Stimulated activated CD4-positive, alpha-beta T cell treated with anti-CD3 and anti-CD28 coated beads, Interleukin-4, amount 100 ng/mL, for 4 hours (primary cell): ENCODE data around the gene LRRC61.
"Not testable (repeated sequence)": the region's sequence is repeated elsewhere in the genome, so short reads cannot be mapped to it uniquely, and the experiment has no call there.

Experiments
- DNase-seq, 2 experiments: peaks; one replicate each; pipeline ENCODE4 v3.0.0-alpha.2; 2020

LRRC61 gene, protein sequence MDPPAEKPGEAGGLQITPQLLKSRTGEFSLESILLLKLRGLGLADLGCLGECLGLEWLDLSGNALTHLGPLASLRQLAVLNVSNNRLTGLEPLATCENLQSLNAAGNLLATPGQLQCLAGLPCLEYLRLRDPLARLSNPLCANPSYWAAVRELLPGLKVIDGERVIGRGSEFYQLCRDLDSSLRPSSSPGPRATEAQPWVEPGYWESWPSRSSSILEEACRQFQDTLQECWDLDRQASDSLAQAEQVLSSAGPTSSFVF

DNA sequence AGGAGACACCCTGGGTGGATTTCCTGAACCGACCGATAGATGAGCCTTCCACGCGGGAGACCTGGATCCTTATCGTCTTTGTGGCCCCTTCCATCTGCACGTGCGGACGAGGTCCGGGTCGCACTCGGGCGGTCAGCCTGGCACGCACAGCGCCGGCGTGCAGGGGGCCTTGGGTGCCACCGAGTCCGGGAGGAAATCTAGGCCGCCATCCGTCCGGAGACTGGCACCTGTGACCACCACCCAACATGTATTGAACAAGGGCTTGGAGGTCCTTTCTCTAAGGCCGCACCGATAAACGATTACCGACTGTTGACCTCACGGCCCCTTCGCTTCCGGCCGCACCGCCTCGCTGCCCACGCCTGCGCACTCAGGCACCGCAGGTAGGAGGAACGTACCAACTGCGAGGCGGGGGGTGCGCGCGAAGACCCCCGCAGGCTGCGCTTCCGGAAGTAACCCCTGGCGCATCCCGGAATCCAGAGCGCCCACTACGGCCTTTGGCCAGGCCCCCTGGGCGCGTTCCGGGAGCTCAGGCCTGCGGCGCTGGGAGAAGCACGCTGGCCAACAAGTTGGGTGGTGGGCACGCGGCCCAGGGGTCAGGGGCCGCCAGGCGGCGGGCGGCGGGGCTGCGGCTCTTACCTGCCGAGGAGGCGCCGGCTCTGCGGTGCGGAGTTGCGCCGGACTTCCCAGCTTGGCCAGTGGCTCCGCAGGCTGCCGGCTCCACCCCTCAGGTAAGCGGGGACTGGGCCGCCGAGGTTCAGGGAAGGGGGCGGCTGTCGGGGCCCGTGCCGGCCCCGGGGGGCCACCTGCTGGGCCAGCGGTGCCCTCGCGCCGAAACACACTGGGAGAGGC, at the start of gene LRRC61, which contains the start of gene ACTR3C:
TSS of gene LRRC61 (plus strand) at position 523 of the 849 bp plus-strand sequence. CDS start 13,507 bp downstream, outside the sequence.
TSS of gene ACTR3C (minus strand) at position 713 of the 849 bp plus-strand sequence. CDS start 28,249 bp downstream, outside the sequence.
- DNase-seq, result peak; percentile 56 to 67

DNA sequence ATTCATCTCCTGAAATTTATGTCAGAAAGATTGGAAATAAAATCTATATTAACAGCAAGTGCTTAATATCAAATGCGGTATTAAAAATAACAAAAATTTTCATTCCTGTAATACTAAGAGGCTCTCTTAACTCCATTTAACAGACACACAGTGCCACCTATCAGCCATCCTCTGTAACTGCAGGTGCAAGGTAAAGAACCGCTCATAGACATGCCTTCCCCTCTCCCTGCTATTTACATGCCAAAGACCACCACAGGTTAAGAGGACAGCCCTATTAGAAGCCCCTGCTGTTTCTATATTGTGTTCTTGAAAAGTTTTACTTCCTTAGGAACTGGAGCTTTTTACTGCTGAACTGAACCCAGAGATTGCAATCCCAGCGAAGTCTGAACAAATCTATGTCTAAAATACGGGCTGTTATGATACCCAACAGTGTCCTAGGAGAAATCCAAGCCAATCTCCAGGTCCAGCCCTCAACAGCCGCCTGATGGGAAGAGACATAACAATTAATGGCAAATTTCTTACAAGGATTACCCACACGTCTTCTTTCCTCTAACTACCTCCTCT, 46.9 kb upstream of the LRRC61 start:
- DNase-seq, result peak in 1 of 2 experiments; percentile 17

DNA sequence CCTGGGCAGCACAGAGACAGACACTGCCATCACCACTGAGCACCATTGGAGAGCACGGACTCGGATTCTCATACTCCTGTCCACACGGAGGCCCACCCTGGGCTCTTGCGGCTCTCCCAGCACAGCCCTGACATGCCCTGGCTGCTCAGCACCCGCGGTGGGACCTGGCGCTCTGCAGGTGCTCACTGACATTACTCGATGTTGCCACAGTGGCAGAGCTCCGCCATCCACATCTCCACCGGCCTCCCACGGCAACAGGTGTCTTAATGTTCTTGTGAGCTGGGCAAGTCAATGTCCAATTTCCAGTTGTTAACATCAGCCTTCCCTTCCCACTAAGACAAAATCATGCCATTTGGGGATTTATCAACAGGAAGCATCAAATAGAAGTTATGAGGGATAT, 44.8 kb upstream of the LRRC61 start:
- not testable (repeated sequence) for DNase-seq

DNA sequence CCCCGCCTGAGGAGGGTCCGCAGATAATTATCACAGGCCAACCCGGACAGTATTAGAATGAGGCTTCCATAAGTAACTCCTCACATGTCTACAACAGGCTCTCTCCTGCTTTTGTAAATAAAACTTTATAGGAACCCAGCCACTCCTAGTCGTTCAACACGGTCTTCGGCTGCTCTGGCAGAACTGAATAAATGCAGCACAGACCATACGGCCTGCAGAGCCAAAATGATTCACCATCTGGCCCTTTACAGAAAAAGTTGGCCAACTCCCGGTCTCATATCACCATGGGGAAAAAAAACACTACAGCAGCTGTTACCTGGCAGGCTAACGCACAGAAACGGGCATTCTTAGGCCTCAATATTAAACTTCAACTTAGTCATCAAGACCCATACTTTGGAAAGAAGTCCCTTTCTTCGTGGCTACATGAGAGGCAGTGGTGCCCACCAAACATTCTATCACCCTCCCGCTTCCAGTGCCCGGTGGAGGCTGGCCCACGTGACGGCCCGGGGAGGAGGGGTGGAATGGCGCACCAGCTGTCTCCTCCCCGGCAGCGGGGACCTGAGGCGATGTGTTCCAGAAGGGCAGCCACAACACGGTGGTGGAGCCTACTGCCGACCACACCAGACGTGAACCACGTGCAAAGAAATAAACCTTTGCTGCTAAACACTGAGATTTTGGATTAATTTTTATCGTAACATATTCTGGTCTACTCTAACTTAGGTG, 41.3 kb upstream of the LRRC61 start:
- DNase-seq, result not testable (repeated sequence)

DNA sequence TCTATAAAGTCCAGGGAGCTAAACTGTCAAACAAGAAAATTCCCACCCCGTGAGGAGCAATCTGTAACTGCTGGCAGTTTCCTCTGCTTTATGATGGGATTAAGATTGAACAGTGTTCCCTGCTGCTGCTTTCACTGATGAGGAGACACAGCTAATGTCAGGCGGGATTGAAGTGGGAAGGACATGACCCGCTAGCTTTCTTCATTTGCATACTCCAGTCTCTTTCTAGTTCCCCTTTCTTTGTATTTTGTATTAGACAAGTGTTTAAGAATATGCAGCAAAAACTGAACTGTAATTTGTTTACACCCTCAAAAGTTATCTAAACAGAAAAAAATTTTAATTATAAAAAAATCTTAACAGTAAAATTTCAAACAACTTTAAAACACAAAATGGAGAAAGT, 40.0 kb upstream of the LRRC61 start:
- not testable (repeated sequence) for DNase-seq

DNA sequence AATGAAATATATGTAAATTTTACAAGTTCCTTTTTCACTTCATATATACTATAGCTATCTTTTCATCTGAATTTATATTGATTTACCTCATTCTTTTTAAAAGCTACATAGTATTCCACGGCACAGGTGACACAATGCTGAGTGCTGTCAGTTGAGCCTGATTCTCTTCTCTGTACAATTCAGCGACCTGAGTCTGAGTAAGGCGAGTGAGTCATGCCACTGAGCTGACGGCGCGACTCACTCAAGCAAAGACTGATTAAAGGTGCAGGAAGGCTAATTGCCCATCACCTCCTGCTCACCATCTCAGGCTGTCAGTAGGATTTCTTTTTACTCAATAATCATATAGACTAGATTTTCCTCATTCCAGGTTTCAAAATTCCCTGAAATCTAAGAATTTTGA, 39.5 kb upstream of the LRRC61 start:
- DNase-seq, result not testable (repeated sequence)

DNA sequence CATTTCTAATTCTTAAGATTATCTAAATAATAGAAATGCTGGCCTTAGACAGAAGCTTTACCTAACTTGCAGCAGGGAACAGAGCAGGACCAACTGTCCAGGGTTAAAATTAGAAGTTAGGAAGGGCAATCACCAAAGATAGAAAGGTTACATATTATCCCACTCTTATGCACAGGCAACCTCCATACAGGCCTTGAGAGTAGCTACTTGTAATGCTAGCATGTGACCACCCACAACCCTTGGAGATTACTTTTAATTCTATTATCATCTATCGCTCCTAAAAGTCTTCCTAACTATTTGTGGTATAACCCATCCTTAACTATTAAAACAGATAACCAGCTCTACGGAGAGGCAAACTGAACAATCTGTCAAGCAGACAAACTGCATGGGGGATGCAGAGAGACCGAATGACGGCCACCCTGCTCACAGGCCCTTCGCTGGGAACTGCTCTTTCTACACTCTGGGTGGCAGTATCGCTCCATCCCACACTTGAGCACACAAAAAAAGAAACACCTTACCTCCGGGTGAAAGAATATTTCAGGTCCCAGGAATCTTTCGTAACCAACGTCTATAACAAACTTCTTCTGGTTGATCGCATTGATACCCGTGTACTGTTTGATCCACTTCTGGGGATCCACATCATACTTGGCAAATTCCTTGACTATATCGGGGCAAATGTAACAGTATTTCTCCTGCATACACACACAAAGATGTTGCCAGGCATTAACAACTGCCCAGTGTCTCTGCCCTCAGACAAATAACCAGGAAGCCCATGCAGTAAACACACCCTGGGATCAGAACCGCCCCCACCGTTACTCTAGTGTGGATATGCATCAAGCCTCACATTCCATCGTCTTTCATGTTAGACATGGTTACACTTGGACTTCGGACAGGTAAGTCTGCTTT, 37.1 kb upstream of the LRRC61 start:
- peak; percentile 13 to 17 for DNase-seq

DNA sequence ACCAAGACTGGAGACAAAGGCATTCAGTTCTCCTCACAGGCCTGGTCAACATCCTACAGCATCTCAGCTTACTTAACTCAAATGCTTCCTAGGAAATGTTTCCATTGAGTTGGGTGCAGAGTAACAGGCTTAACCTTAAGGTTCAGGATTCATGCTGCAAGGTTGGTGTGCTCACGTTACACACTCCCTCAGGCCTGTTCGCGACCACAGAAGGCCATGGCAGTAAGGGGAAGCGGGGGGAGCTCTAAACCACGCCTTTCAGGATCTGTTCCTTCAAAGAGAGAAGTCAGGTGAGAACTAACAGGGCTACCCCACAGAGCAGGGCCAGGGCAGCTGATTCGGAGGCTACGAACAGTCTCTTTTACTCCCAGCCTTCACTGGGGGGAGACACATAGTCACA, 35.3 kb upstream of the LRRC61 start:
- DNase-seq, result not testable (repeated sequence)

DNA sequence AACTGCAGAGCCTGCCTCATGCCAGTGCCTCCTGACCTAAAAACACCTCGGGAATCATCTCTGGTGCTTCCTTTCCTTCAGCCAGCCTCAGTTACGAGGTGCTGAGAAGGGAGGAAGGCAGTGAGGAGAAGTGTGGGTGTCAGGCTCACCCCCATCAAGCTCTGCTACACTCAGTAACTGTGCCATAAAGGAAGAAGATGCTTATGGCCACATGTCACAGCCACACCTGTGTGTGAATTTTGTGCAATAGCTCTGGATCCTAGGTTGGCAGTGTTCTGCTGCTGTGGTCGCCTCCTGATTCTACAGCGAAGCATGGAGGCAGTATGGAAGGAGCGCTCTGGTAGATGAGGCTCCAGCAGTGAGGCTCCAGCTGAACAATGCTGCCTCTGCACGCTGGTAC, 34.3 kb upstream of the LRRC61 start:
- not testable (repeated sequence) for DNase-seq

DNA sequence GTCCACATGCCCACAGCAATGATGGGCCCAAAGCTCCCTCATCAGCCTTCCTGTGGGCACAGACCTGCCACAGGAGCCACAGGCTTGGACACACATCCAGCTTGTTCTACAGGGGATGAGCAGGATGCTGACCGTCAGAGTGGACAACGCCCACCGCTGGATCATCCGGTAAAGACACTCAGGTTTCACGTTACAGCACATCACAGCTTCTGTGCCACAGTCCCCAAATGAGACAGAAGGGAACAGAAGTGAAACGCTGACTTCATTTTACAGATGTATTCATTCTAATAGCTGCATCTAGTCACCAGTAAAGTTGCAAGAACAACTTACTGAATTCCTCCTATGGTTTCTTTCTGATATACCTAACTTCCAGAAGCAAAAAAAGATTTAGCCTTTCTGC, 32.8 kb upstream of the LRRC61 start:
- DNase-seq, result not testable (repeated sequence)

DNA sequence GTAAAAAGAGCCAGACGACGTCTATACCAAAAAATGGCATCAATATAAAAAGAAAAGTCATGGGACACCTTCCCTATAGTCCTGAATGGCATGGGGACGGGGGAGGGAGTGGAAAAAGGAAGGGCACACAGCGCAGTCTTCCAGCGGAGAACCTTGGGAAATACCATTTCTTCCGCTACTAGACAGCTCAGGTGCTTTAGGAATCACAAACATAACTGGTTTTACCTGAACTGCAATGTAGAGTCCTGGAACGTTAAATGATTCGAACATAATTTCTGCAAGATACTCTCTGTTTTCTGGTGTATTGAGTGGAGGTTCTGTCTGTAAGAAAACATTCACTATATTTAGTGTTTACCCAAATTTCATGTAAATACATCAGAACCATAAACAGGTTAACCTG, 28.1 kb upstream of the LRRC61 start:
- DNase-seq, result not testable (repeated sequence)

DNA sequence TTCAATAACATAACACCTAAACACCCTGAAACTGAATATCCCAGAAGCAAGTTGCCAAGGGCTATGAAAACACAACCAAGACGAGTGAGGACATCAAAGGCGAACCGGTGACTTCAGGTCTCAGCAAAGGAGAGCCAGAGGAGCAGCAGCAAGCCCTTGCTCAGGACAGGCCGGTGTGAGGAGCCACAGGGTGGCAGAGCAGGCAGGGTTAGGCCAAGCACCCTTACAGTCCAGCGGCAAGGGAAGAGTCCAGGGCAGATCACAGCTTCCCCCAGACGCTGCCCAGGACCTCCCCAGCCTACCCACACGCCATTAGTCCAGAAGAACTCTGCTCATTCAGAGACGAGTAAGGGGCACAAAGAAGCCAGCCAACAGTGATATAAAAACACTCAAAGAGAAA, 27.5 kb upstream of the LRRC61 start:
- DNase-seq, result not testable (repeated sequence)

DNA sequence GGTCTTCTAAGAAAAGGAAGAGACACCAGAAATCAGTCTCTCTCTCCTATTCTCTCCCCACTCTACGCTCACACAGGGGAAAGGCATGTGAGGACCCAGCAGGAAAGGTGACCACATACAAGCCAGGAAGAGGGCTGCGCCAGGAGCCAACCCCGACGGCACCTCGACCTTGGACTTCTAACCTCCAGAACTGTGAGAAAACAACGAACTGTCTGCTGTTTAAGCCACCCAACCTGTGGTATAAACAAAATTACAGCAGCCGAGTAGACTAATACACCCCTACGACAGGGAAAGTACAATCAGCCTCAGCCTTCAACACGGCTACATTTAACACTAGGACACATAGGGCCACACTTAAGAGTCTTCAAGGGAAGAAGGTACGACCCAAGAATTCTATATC, 26.4 kb upstream of the LRRC61 start:
- DNase-seq, result not testable (repeated sequence)

DNA sequence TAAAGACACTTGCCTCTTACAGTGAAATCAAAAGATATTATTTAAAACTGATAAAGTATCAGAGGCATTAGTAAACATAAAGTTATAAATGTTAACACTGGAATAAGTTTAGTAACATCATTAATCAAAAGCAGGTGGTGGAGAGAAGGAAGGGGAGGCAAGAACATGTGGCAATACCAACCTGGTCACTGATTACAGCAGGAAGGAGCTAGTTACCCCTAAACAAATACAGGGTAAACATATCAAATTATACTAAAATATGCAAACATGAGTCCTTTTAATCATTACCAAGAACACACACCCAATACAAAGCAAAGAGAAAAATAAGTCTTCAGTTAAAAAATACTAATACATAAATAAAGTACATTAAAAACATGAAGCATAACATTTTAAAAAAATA, 25.2 kb upstream of the LRRC61 start:
- DNase-seq, result not testable (repeated sequence)

DNA sequence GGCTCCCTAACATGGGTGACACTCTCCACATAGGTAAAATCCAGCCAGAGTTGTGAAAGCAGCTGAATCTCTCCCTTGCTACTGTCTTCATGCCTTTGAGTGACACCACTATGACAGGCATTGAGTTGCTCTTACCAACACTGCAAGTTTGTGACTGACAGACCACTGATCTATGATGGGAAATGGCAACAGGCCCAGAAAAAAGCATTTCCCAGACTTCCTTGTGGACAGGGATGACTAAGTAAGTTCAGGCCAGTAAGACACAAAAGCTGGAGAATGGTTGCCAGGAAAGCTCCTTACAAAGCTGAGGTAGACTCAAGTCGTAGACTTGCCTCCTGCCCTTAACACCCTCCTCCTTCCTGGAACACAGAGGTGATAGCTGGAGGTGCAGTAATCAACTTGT, 20.2 kb upstream of the LRRC61 start:
- not testable (repeated sequence) for DNase-seq

DNA sequence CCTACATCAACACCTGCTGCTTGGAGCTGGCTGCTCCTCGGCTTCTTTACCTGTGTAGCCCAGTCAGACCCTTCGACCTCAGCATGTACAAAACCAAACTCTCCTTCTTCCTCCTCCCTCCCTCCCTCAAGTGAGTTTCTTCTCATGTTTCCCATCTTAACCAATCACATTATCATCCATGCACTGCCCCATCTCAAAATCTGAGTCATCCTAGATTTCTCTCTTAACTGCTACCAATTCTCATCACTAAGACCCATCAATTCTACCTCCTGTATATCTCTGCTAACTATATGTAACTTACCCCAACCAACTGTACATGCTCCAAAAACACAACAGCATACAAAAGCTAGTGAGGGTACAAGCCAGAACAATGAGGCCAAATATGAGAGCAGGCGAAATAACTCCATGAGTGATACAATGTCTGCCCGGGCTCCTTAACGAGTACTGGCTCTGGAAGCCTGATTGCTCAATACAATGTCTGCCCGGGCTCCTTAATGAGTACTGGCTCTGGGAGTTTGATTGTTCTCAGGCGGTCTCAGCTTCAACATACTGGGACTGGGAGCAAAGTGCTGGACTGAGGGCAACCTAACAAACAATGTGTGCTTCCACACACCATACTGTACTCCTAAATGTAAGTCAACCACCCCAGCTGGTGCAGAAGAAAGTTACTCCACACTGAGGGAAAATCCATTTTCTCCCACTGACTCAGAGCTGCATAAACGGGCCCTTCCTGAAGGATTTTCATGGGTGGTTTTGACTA, 18.5 kb upstream of the LRRC61 start:
- not testable (repeated sequence) for DNase-seq

DNA sequence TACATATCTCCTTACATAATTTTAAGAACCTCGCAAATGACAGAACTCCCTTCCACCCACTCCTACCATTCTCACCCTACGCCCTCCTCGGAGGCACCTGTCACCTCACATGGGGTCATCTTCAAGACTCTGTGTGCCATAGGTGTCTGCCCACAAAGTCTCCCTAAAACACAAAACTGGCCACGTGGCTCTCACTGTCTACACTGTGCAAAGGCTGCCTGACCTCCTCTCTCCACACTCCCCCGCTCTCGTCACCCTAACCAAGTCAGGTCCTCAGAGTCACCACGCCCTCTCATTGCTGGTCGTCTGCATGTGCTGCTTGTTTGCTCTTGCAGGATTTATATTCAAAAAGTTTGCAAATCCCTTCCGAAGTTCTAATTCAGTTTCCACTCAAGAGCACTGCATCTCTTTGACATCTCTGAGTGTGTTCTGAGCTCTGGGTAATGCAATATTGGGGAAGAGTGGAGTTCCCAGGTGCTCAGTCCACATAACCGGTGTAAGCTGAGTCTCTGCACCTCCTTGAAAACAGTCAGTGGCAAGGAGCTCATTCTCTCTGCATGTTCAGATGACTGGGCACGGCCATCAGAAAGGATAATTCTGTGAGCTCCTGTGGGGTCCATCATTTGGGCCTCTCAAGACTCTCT, 17.8 kb upstream of the LRRC61 start:
- DNase-seq, result not testable (repeated sequence)

DNA sequence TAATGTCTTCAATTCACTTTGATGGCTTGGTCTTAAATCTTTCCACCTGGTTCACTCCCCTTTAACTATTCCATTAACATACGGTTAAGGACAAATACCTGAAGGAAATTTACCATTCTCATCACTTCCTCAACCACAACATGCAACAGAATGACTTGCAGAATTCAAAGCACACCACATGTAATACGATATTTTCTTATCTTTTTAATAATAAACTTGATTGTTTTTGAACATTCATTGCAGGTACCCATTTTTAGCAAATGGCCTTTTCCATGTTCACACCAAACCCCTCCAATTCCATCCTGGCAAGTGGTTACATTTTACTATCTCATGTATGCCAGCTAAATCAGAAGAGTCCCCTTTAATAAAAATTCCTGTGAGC, 17.3 kb upstream of the LRRC61 start:
- DNase-seq, result not testable (repeated sequence)

DNA sequence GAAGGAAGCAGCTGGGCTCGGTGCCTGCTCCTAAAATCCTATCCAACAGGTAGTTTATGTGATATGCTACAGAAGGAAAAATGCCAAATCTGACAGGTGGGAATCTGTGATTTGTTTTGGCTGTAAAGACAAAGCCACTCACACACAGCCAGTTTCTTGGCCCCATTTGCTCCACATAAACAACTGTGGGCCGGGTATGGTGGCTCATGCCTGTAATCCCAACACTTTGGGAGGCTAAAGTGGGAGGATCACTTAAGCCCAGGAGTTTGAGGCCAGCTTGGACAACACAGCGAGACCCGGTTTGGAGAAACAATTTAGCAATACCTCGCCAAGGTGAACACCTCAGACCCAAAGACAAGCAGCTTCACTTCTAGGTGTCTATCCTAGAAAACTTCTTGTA, 16.8 kb upstream of the LRRC61 start:
- DNase-seq, result not testable (repeated sequence)

DNA sequence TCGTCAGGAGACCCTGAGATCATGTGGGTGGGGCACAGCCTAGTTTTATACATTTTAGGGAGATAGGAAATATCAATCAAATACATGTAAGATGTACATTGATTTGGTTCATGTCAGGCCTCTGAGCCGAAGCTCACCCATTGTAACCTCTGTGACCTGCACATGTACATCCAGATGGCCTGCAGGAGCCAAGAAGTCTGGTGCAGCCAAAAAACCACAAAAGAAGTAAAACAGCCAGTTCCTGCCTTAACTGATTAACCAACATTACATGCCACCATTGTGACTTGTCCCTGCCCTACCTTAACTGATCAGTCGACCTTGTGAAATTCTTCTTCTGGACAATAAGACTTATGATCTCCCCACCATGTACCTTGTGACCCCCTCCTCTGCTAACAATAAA, 16.0 kb upstream of the LRRC61 start:
- DNase-seq, result no peak
